ENCODE results near the gene DDX5.
"Not testable (repeated sequence)": the region's sequence is repeated elsewhere in the genome, so short reads cannot be mapped to it uniquely, and the experiment has no call there.

The DDX5 gene

DNA sequence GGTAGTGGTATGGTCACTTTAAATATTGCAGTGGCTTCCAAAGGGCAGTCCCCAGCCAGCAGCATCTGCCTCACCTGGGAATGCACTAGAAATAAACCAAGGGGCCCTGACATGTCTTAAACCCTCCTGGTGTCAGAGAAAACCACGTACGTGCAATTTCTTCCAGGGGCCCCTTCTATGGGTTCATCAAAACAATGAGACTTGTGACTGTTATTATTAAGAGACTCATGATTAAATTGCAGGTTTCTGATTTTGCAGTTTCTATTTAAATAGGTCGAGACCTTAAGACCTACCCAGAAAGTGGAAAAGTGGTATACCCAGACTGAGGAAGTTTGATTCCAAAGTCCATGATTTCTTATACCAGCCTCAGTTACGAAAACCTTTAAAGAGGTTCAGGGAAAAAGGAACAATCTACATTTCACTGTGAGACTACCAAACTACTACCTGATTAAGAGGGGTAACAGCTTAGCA, 8.5 kb downstream of the DDX5 start:
- in situ Hi-C loops (cut with MboI; ENCODE audit: low pct_unique_long_range_greater_than_20kb, low sequenced_read_pairs): loop anchor here (10.0 kb wide), 1 partner anchor 73 kb away; no protein-coding TSS in a partner anchor

DNA sequence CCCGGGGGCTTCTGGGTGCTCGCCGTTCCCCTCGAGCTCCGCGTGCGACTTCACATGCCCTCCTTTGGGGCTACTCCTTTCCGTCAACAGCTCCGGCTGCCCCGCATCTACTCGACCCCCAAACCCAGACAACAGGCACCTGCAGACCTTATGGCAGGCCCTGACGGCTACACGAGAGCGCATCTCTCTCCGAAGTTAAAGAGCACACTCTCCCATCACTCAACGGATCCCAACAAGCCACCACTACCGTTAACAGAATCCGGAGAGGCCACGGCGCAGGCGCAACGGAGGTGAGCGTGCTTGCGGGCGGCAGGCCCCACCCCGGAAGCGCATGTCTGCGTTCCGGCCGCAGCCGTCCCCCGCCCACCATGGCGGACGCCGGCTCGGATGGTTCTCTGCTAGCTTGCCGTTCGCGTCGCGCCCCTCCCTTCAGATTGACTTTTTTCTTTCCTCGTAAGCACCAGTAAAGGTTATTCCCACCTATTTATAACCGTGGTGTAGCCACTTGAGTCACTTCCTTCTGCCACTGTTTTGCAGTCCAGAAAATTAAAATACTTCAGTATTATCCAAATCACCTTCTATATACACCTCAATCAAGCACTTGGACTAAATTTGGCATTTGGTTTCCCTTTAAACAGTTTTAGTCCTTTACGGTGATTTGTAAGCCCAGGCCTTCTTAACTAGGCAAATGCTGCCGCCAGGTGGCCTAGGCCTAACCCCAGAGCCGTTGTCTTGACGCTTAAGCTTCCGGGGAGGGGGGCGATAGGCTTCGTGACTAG, 9.1 kb downstream of the DDX5 start, which contains the start of gene POLG2:
TSS of gene POLG2 (minus strand) at position 269 of the 779 bp plus-strand sequence. CDS start at position 183, 86 bp downstream.
- in situ Hi-C loops (cut with MboI; ENCODE audit: low pct_unique_long_range_greater_than_20kb, low sequenced_read_pairs): loop anchor here (10.0 kb wide), 1 partner anchor 72 kb away; no protein-coding TSS in a partner anchor
- DNase-seq: peak; percentile 94

More for the DNA sequence above, 8.5 kb downstream of the DDX5 start:
- DNase-seq: no peak

DNA sequence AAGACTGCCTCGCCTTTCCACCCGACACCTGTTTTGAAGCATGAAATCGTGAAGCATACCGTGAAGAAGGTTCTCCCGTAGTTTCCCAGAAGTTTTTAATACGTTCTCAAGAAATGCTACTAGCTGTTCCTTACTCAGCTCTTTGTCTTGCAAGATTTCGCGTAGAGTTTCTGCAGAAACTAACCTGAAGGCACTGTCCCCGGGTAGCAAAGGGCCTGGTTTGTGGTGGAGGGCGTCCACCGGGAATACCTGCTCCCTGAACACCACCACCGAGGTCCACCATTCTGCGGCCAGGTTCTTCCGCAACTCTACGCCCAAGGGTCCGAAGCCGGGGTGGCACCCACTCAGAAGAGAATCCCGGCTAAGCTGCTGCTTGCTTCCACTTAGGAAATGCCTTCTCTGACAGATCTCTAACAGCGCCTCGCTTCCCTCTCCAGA, 9.7 kb downstream of the DDX5 start:
- DNase-seq: no peak

DNA sequence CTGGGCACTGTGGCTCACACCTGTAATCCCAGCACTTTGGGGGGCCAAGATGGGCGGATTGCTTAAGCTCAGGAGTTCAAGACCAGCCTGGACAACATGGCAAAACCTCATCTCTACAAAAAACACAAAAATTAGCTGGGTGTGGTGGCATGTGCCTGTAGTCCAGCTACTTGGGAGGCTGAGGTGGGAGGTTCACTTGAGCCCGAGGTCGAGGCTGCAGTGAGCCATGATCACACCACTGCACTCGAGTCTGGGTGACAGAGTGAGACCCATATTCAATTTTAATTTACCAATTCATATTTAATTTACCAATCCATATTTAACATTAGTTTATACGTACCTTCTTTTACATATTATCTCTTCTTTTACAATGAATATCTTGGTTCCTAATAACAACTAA, 10.8 kb downstream of the DDX5 start:
- in situ Hi-C loops (cut with MboI; ENCODE audit: low pct_unique_long_range_greater_than_20kb, low sequenced_read_pairs): loop anchor here (10.0 kb wide), 1 partner anchor 70 kb away; no protein-coding TSS in a partner anchor
- not testable (repeated sequence) for DNase-seq

More for the DNA sequence above, 9.7 kb downstream of the DDX5 start:
- in situ Hi-C loops (cut with MboI; ENCODE audit: low pct_unique_long_range_greater_than_20kb, low sequenced_read_pairs): loop anchor here (10.0 kb wide), 1 partner anchor 72 kb away; no protein-coding TSS in a partner anchor

DNA sequence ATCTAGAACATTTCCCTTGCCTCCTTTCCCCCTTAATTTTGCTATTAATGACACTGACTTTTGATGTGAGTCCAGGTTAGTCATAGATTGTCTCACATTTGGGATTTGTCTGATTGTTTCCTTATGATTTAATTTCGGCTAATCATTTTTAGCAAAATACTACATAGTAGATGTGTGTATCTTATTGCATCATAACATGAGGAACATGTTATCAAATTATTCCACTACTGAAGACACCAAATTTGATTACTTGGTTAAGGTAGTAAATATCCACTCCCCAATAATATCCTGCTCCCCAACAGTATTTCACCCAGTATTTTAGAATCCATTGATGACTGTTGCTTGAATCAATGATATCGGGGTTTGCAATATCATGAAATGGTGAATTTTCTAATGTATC, 12.0 kb downstream of the DDX5 start:
- in situ Hi-C loops (cut with MboI; ENCODE audit: low pct_unique_long_range_greater_than_20kb, low sequenced_read_pairs): loop anchor here (10.0 kb wide), 1 partner anchor 69 kb away; no protein-coding TSS in a partner anchor
- no peak for DNase-seq

DNA sequence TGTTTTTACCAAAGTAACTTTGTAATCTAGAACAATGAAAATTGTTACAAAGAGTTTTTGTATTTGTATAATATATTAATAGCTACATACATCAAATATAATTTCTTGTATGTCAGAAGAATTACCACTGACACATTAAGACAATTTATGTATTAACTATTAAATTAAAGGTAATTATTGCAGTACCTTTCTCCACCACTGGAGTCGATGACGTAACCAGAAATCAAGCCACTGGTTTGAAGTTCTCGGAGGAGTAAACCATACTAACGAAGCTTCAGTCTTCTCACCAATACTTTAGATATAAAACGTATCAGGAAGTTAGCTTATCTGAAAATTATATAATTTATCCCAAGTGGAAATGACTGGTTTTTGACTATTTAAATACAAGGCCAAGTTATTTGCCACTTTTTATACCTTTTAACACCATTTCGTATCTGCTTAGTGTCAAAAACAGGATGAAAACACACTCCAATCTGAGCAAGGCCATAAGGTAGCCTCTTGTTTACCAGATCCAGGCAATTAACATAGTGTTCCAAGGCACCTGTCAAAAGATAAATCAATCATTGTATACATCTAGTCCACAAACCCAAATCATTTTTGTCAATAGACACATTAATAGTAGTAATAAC, 13.5 kb downstream of the DDX5 start:
- in situ Hi-C loops (cut with MboI; ENCODE audit: low pct_unique_long_range_greater_than_20kb, low sequenced_read_pairs): loop anchor here (10.0 kb wide), 1 partner anchor 68 kb away; no protein-coding TSS in a partner anchor
- DNase-seq: no peak

DNA sequence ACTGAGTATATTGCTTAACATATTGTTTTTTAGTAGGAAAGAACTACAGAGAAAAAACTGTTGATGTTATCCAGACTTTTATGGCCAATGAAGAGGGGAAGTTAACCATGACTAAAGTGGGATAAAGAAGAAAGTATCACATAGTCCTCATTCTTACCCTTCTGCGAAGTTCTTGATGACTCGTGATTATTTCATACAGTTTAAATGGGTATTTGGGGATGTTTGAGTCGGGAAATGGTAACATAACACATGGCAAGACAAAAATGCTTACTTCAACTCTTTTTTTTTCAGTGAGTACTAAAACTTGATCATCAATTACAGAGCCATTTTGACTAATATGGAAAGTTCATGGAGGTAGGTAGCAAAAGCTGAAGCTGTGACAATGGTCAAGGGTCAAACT, 14.1 kb downstream of the DDX5 start:
- in situ Hi-C loops (cut with MboI; ENCODE audit: low pct_unique_long_range_greater_than_20kb, low sequenced_read_pairs): loop anchor here (10.0 kb wide), 1 partner anchor 67 kb away; no protein-coding TSS in a partner anchor
- DNase-seq: no peak

DNA sequence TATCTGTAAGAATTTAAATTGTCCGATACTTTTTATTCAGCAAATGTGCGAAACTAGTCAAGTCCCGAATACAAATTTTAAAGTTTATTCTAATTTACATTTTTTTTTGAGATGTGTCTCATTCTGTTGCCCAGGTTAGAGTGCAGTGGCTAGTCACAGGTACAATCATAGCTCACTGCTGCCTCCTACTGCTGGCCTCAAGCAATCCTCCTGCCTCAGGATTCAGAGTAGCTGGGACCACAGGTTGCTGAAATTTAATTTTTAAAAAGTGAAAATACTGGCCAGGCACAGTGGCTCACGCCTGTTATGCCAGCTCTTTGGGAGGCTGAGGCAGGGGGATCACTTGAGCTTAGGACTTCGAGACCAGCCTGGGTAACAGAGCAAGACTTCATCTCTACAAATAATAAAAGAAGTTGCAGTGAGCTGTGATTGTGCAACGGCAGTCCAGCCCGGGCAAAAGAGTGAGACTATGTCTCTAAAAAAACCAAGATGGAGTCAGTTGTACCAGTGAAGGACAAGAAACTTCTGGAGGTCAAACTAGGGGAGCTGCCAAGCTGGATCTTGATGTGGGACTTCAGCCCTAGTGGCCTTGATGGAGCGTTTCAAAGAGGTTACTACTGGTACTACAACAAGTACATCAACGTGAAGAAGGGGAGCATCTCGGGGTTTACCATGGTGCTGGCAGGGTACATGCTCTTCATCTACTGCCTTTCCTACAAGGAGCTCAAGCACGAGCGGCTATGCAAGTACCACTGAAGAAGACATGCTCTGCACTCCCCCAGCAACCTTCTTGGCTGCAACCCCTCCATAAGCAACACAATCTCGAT, 14.8 kb downstream of the DDX5 start:
- in situ Hi-C loops (cut with MboI; ENCODE audit: low pct_unique_long_range_greater_than_20kb, low sequenced_read_pairs): loop anchor here (10.0 kb wide), 1 partner anchor 66 kb away; no protein-coding TSS in a partner anchor
- DNase-seq: peak; percentile 69

DNA sequence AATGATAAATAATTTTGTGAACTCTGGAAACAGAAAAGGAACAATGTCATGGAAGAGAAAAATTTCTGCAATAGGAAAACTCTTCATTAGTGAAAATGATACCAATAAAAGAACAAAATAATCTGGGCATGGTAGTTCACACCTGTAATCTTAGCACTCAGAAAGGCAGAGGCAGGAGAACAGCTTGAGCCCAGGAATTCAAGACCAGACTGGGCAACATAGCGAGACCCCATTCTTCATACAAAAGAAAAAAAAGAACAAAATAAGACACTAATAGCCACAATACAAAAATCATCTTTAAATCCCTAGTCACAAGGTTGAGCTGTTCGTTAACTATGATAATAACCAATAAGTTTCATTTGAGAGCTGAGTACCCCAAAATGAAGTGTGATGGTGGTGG, 17.8 kb downstream of the DDX5 start:
- in situ Hi-C loops (cut with MboI; ENCODE audit: low pct_unique_long_range_greater_than_20kb, low sequenced_read_pairs): no loop called here
- no peak for DNase-seq

DNA sequence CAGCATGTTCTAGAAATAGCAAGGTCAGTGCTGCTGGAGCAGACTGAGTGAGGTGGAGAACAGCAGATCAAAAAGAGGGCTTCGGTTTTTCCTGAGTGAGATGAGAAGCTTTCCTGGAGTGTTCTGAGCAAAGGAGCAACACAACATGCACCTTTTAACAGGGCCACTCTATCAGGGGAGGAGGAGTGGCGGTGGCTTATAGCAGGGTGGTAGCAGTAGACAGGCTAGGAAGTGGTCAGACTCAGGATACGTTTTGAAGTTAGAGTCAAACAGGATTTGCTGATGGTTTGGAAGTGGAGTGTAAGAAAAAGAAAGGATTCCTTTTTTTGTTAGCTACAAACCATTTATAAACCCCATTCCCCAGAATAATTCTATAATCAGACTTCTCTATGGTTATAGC, 21.7 kb downstream of the DDX5 start:
- no peak for DNase-seq
- in situ Hi-C loops (cut with MboI; ENCODE audit: low pct_unique_long_range_greater_than_20kb, low sequenced_read_pairs): no loop called here

DNA sequence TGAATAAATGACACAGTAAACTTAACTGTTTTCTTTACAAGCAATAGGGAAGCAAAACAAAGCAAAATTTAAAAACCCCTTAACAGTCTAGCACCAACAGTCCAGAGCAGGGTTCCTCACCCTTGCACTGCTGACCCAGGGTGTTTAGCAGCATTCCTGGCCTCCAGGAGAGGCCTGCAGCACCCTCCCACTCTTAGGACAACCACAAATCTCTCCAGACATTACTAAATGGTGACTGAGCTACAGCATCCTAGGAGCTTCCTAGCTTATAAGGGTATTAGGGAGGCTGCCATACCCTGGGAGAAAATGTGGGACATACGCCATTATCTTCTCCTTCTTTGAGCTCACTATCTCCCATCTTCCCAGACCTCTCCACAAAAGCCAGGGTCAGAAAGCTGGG, 25.1 kb downstream of the DDX5 start:
- in situ Hi-C loops (cut with MboI; ENCODE audit: low pct_unique_long_range_greater_than_20kb, low sequenced_read_pairs): no loop called here

DNA sequence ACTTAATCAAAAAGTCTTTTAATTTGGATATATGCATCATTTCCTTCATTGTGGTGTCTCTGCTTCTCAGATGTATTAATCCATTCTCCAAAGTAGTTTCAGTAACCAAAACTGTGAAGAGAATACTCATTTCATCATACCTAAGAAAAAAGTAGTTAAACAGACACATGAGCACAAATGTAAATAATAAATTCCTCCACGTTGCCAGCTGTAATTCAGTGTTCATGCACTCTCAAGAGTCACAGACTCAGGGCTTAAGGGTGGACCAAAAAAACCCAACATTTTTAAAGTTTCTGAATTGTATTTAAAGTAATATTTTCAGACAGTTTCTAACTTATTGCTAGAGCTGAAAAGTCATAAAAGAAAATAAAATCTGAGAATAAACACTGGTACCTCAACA, 28.2 kb downstream of the DDX5 start:
- in situ Hi-C loops (cut with MboI; ENCODE audit: low pct_unique_long_range_greater_than_20kb, low sequenced_read_pairs): no loop called here
- no peak for DNase-seq

More for the DNA sequence above, 25.1 kb downstream of the DDX5 start:
- DNase-seq: no peak

DNA sequence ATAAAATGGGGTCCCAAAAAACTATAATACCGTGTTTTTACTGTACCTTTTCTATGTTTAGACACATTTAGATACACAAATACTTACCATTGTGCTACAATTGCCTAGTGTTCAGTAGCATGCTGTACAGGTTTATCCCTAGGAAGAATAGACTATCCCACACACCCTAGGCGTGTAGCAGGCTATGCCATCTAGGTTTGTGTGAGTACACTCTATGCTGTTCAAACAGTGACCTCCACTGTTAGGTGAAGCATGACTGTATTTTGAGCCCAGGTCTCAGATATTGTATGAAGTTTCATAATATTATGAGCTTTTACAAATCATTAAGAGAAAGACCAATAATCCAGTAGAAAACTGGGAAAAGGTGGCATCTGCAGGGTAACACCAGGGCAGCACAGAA, 33.5 kb downstream of the DDX5 start:
- no peak for DNase-seq
- in situ Hi-C loops (cut with MboI; ENCODE audit: low pct_unique_long_range_greater_than_20kb, low sequenced_read_pairs): no loop called here

DNA sequence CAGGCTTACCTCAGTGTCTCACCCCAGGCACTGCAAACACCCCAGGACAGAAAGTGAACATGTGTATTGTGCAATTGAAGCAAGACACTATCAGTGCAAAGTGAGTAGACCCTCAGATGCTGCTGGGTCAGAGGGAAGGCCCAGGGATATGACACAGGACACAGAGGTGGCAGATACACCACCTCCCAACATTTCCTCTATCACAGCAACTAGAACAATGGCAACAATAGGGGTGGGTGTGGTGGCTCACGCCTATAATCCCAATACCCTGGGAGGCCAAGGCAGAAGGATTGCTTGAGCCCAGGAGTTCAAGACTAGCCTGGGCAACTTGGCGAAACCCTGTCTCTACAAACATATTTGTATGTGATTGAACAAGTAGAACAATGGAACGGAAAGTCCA, 34.6 kb downstream of the DDX5 start:
- no peak for DNase-seq
- in situ Hi-C loops (cut with MboI; ENCODE audit: low pct_unique_long_range_greater_than_20kb, low sequenced_read_pairs): no loop called here

DNA sequence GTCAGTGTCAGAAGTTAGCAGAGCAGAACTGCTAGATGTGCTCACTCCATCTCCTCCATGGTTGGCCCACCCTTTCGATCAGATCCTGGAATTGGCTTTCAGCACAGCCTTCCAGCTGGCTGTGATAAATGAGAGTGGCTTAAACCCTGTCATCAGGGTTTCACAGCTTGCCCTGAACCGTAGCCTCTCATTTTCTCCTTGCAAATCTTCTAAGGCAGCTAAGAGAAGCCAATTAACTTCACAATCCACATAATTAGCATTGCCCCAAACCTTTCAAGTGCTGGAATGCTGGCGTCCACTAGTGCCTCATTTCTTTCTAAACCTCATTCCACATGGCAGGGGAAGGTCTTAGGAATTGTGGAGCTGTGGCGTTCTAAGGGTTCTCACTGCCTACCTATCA, 35.5 kb downstream of the DDX5 start:
- DNase-seq: no peak
- in situ Hi-C loops (cut with MboI; ENCODE audit: low pct_unique_long_range_greater_than_20kb, low sequenced_read_pairs): no loop called here

DNA sequence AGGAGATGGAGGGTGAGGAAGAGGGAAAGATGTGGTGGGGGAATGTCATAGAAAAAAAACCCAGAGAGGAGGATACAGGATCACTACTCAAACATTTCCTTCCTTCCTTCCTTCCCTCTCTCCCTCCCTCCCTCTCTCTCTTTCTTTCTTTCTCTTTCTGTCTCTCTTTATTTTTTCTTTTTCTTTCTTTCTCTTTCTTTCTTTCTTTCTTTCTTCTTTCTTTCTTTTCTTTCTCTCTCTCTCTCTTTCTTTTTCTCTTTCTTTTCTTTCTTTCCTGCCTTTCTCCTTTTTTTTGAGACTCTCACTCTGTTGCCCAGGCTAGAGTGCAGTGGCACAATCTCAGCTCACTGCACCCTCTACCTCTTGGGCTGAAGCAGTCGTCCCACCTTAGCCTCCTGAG, 39.3 kb downstream of the DDX5 start:
- in situ Hi-C loops (cut with MboI; ENCODE audit: low pct_unique_long_range_greater_than_20kb, low sequenced_read_pairs); DNase-seq: not testable (repeated sequence)

DNA sequence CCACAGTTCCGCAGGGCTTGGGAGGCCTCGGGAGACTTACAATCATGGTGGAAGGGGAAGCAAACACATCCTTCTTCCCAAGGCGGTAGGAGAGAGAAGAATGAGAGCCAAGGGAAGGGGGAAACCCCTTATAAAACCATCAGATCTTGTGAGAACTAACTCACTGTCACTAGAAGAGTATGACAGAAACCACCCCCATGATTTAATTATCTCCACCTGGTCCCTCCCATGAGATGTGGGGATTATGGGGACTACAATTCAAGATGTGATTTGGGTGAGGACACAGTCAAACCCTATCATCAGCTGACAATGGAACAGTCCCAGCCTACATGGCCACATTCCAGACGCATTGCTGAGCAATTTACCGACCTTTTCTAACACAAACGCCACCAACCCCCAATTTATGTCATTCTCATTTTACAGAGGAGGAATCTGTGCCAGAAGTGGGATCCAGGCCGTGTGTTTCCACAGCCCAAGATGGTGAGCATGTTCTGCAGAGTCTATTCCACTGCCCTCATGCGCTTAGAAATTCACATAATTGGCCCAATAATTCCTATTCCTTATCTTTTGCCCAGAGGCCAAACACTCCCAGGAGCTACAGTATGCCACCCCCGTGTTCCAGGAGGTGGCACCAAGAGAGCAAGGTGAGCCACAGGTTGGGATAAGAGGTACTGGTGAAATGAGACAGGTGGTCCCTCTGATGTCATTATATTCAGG, 39.9 kb downstream of the DDX5 start:
- in situ Hi-C loops (cut with MboI; ENCODE audit: low pct_unique_long_range_greater_than_20kb, low sequenced_read_pairs): no loop called here

DNA sequence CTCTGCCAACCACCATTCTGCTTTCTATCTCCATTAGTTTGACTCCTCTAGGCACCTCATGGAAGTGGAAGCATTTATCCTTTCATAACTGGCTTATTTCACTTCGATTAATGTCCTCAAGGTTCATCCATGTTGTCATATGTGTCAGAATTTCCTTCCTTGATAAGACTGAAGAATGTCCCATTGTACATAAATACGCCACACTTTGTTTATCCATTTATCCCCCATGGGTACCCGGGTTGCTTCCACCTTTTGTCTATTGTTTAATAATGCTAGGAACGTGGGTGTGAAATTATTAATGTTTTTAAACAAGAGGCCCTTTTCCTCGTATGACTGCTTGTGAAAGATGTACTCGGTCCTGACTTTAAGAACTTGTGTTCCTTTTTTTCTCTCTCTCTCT, 44.3 kb downstream of the DDX5 start:
- in situ Hi-C loops (cut with MboI; ENCODE audit: low pct_unique_long_range_greater_than_20kb, low sequenced_read_pairs): no loop called here

More for the DNA sequence above, 39.9 kb downstream of the DDX5 start:
- DNase-seq: no peak

More for the DNA sequence above, 44.3 kb downstream of the DDX5 start:
- DNase-seq: no peak

Measured in KBM-7 (cell line).